ENCODE results near the gene INTS11.

DNA sequence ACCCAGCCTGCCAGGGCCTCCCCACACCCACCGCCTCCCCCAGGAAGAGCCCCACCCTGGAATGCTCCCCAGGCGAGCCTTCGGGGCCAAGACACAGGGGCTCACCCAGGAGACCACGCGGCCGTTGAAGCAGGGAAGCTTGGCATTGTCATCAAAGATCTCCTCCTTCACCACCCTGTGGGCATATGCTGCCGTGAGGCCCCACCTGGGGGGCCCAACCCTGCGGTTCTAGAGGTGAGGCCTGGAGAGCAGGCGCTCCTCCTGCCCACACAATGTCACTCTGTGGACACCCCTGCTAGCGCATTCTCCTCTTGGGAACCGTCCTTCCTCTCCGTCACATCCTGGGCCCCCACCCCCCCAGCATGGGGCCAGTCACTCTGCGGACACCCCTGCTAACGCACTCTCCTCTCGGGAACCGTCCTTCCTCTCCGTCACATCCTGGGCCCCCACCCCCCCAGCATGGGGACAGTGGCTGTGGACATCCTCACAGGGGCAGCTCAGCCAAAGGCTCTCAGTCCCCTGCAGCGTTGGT lies 18.2 kb upstream of the INTS11 start:
- TF ChIP-seq, protein P1, sequence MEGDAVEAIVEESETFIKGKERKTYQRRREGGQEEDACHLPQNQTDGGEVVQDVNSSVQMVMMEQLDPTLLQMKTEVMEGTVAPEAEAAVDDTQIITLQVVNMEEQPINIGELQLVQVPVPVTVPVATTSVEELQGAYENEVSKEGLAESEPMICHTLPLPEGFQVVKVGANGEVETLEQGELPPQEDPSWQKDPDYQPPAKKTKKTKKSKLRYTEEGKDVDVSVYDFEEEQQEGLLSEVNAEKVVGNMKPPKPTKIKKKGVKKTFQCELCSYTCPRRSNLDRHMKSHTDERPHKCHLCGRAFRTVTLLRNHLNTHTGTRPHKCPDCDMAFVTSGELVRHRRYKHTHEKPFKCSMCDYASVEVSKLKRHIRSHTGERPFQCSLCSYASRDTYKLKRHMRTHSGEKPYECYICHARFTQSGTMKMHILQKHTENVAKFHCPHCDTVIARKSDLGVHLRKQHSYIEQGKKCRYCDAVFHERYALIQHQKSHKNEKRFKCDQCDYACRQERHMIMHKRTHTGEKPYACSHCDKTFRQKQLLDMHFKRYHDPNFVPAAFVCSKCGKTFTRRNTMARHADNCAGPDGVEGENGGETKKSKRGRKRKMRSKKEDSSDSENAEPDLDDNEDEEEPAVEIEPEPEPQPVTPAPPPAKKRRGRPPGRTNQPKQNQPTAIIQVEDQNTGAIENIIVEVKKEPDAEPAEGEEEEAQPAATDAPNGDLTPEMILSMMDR (tag by site-specific recombination; IDR thresholded peaks at IDR 0.05), result no peak
- TF ChIP-seq ZFP41 (tag by site-specific recombination; IDR thresholded peaks at IDR 0.05; ENCODE audit: borderline replicate concordance) (no peak), ZNF530 (tag by site-specific recombination; IDR thresholded peaks at IDR 0.05; ENCODE audit: low read depth) (no peak), ZNF555 (tag by site-specific recombination; conservative IDR thresholded peaks at IDR 0.05) (no peak), ZNF302 (tag by site-specific recombination; IDR thresholded peaks at IDR 0.05; ENCODE audit: low read depth) (no peak)
- TF ChIP-seq, protein P2, sequence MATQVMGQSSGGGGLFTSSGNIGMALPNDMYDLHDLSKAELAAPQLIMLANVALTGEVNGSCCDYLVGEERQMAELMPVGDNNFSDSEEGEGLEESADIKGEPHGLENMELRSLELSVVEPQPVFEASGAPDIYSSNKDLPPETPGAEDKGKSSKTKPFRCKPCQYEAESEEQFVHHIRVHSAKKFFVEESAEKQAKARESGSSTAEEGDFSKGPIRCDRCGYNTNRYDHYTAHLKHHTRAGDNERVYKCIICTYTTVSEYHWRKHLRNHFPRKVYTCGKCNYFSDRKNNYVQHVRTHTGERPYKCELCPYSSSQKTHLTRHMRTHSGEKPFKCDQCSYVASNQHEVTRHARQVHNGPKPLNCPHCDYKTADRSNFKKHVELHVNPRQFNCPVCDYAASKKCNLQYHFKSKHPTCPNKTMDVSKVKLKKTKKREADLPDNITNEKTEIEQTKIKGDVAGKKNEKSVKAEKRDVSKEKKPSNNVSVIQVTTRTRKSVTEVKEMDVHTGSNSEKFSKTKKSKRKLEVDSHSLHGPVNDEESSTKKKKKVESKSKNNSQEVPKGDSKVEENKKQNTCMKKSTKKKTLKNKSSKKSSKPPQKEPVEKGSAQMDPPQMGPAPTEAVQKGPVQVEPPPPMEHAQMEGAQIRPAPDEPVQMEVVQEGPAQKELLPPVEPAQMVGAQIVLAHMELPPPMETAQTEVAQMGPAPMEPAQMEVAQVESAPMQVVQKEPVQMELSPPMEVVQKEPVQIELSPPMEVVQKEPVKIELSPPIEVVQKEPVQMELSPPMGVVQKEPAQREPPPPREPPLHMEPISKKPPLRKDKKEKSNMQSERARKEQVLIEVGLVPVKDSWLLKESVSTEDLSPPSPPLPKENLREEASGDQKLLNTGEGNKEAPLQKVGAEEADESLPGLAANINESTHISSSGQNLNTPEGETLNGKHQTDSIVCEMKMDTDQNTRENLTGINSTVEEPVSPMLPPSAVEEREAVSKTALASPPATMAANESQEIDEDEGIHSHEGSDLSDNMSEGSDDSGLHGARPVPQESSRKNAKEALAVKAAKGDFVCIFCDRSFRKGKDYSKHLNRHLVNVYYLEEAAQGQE (tag by site-specific recombination; IDR thresholded peaks at IDR 0.05), result no peak
- TF ChIP-seq, protein P3, sequence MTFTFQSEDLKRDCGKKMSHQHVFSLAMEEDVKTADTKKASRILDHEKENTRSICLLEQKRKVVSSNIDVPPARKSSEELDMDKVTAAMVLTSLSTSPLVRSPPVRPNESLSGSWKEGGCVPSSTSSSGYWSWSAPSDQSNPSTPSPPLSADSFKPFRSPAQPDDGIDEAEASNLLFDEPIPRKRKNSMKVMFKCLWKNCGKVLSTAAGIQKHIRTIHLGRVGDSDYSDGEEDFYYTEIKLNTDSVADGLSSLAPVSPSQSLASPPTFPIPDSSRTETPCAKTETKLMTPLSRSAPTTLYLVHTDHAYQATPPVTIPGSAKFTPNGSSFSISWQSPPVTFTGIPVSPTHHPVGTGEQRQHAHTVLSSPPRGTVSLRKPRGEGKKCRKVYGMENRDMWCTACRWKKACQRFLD (tag by site-specific recombination; IDR thresholded peaks at IDR 0.05), result no peak
- TF ChIP-seq, protein P4, sequence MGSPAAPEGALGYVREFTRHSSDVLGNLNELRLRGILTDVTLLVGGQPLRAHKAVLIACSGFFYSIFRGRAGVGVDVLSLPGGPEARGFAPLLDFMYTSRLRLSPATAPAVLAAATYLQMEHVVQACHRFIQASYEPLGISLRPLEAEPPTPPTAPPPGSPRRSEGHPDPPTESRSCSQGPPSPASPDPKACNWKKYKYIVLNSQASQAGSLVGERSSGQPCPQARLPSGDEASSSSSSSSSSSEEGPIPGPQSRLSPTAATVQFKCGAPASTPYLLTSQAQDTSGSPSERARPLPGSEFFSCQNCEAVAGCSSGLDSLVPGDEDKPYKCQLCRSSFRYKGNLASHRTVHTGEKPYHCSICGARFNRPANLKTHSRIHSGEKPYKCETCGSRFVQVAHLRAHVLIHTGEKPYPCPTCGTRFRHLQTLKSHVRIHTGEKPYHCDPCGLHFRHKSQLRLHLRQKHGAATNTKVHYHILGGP (tag by site-specific recombination; IDR thresholded peaks at IDR 0.05), result no peak

All from HEK293 (cell line).